Upper lobe of left lung (tissue), 6 donors: ENCODE results near the gene REP15. TPM values are rescaled to one million over a fixed set of nuclear protein-coding genes. Genes with fewer than 3 reads are reported as not detected.

ENCODE experiments used
- ATAC-seq, 2 donors: fragments of 200-7000 bp; cut with Tn5 transposase; one replicate each; pipeline ENCODE4 v1.9.1; 2022; ENCODE audit warnings: mild to moderate bottlenecking in 2 of 2, moderate library complexity in 2 of 2; ENCODE audit not compliant: low FRiP score in 2 of 2
- DNase-seq, 2 donors: peaks; one replicate each; pipeline ENCODE4 v3.0.0-alpha.2; 2019 to 2020
- H3K27ac ChIP-seq, 4 donors: fragments of 200-600 bp; sonication (generic); one replicate each; pipeline ENCODE4 v1.5.1; 2016 to 2019
- H3K27me3 ChIP-seq, 4 donors: fragments of 200-600 bp; sonication (generic); one replicate each; pipeline ENCODE4 v1.5.1; 2017 to 2019
- H3K36me3 ChIP-seq, 4 donors: fragments of 200-600 bp; sonication (generic); one replicate each; pipeline ENCODE4 v1.5.1; 2016 to 2019
- H3K4me1 ChIP-seq, 4 donors: fragments of 200-600 bp; sonication (generic); one replicate each; pipeline ENCODE4 v1.5.1; 2018 to 2019
- H3K4me3 ChIP-seq, 4 donors: fragments of 200-600 bp; sonication (generic); one replicate each; pipeline ENCODE4 v1.5.1; 2017 to 2019; ENCODE audit warnings: mild to moderate bottlenecking in 2 of 4, moderate library complexity in 1 of 4
- H3K9me3 ChIP-seq, 4 donors: fragments of 200-600 bp; sonication (generic); one replicate each; pipeline ENCODE4 v1.5.1; 2018 to 2019
- EP300 ChIP-seq, 4 donors: sonication (generic); formaldehyde crosslinking; IDR thresholded peaks; one replicate each; pipeline ENCODE4 v1.5.1; 2017; ENCODE audit warnings: antibody characterized with exemption in 4 of 4, control low read depth in 2 of 4
- POLR2A ChIP-seq, 4 donors: fragments of 450-650 bp; IDR thresholded peaks; one replicate each; pipeline ENCODE4 v1.5.1; 2016 to 2017; ENCODE audit warnings: antibody characterized with exemption in 4 of 4, mild to moderate bottlenecking in 2 of 4
- POLR2AphosphoS5 ChIP-seq, 2 donors: sonication (generic); formaldehyde crosslinking; IDR thresholded peaks; one replicate each; pipeline ENCODE4 v1.5.1; 2017; ENCODE audit warnings: antibody characterized with exemption in 2 of 2
- WGBS, 2 donors: methylation state at CpG; one replicate each; pipeline ENCODE4 v1.1.5; 2017 to 2018; 5-methylcytosine and 5-hydroxymethylcytosine counted together
- total RNA-seq, 6 donors: library from RNA; depleted of rRNA in 4 of 6; stranded (reverse); fragments of >200 nt in 4 of 6; gene quantifications; one replicate each; pipeline versions ENCODE4 v1.1.0 to v1.2.1, GENCODE V29; 2016 to 2021
- TF ChIP-seq, protein P1 (sequence below), 6 experiments: fragments of 450-650 bp in 4 of 6; fragments of 200-600 bp in 2 of 6; sonication (generic) in 2 of 6; IDR thresholded peaks; one replicate each; pipeline ENCODE4 v1.5.1; 2016 to 2019; ENCODE audit warnings: antibody characterized with exemption in 6 of 6
- donor health status: DM: no; HTN: no; CAD: no; lungs with moderate emphysema.
- donor health status: DM: no; HTN: yes; CAD: no; lungs with severe emphysema.

REP15 gene
- total RNA-seq, 6 donors from 2014 or later: 1.1 to 4.4 (median 3.2) TPM

DNA sequence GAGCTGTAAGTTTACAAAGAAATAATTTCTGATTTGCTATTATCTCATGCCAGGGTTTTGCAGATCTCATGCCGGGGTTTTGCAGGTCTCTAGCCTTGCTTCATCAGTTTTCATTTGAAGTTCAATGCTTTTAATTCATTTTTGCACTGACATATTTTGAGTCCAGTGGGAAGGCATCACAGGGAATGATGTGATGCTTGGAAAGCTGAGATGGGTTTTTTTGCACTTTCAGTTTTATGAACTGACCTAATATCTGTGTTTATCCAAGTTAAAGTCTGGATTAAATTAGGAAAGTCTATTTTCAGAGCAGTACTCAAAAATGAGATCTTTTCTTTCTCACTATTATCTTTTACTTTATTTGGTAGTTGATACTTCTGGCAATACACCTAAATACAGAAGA lies 23.6 kb upstream of the REP15 start:
- no peak overlapping the region for H3K4me3 ChIP-seq
- TF ChIP-seq, protein P1, sequence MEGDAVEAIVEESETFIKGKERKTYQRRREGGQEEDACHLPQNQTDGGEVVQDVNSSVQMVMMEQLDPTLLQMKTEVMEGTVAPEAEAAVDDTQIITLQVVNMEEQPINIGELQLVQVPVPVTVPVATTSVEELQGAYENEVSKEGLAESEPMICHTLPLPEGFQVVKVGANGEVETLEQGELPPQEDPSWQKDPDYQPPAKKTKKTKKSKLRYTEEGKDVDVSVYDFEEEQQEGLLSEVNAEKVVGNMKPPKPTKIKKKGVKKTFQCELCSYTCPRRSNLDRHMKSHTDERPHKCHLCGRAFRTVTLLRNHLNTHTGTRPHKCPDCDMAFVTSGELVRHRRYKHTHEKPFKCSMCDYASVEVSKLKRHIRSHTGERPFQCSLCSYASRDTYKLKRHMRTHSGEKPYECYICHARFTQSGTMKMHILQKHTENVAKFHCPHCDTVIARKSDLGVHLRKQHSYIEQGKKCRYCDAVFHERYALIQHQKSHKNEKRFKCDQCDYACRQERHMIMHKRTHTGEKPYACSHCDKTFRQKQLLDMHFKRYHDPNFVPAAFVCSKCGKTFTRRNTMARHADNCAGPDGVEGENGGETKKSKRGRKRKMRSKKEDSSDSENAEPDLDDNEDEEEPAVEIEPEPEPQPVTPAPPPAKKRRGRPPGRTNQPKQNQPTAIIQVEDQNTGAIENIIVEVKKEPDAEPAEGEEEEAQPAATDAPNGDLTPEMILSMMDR (IDR thresholded peaks at IDR 0.05): no peak
- TF ChIP-seq POLR2A (IDR thresholded peaks at IDR 0.05) (no peak), EP300 (IDR thresholded peaks at IDR 0.05) (no peak), POLR2AphosphoS5 (IDR thresholded peaks at IDR 0.05) (no peak)
- no peaks in the 10 kb centered on the region for H3K9me3 ChIP-seq
- no peaks in the 10 kb centered on the region for H3K27me3 ChIP-seq
- no peak for DNase-seq
- 76 to 77% methylated on average over 1 of the region's 1 CpG for WGBS, 2 donors
- H3K27ac ChIP-seq: no peak overlapping the region
- H3K36me3 ChIP-seq: peaks cover 2 to 88% (median 16%) of the 10 kb centered on the region in 4 donors
- ATAC-seq: peak in 1 of 2 donors; percentile 66
- H3K4me1 ChIP-seq: peaks cover 0 to 3% (median 0%) of the 10 kb centered on the region in 4 donors

DNA sequence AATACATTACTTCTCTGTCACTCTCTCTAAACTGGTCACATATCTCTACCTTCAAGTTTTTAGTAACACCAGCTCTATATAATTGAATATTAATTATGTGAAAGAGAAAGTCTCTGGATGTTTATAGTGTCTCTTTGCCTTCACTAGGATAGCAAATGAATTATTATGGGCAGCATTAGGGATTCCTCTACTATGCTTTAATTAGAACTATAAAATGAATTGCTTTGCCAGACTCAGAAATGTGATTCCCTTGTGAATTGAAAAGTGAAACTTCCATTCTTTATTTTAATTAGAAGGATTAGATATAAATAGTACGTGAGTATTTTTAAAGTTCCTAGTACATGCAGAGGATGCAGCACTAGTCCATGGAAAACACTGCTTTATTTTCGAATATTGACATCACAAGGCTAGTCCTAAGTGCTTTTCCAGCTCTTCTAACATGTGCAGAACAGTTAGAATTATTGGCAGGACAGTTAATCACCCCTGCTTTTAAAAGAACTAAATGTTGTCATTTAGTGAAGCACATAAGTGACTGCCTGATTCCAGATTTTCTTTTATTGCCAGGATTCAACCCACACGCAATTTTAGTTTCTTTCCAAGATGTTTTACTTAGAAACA lies 23.0 kb upstream of the REP15 start:
- peaks cover 0 to 88% (median 11%) of the 10 kb centered on the region in 4 donors for H3K36me3 ChIP-seq

DNA sequence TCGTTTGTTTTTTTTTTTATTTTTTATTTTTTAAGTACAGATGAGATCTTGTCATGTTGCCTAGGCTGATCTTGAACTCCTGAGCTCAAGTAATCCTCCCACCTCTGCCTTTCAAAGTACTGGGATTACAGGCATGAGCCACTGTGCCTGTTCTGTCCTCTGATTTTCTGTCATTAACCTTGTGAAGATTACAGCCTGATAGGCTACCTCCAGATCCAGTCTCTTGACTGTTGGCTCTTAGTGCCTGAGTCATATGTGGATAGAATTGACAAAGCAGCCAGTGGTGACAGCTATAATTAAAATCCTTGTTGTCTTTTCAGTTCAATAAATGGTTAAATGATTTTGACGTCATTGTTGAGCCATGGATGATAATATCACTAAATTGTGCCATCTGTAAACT lies 21.3 kb upstream of the REP15 start:
- WGBS, 2 donors: 68 to 82% methylated on average over 2 of the region's 2 CpGs
- Histone ChIP-seq H3K27ac (no peak overlapping the region), H3K27me3 (no peaks in the 10 kb centered on the region), H3K36me3 (peaks cover 0 to 87% (median 13%) of the 10 kb centered on the region in 4 donors), H3K4me3 (no peak overlapping the region), H3K9me3 (no peaks in the 10 kb centered on the region), H3K4me1 (peaks cover 0 to 3% (median 0%) of the 10 kb centered on the region in 4 donors)
- TF ChIP-seq, protein P1 (IDR thresholded peaks at IDR 0.05): no peak
- TF ChIP-seq POLR2AphosphoS5 (IDR thresholded peaks at IDR 0.05) (no peak), EP300 (IDR thresholded peaks at IDR 0.05) (no peak), POLR2A (IDR thresholded peaks at IDR 0.05) (no peak)
- ATAC-seq: no peak
- no peak for DNase-seq

More for the DNA sequence above, 23.0 kb upstream of the REP15 start:
- no peaks in the 10 kb centered on the region for H3K27me3 ChIP-seq
- WGBS, 2 donors: 59 to 63% methylated on average over 3 of the region's 3 CpGs
- DNase-seq (no peak), ATAC-seq (no peak)
- TF ChIP-seq EP300 (IDR thresholded peaks at IDR 0.05): no peak
- no peak for TF ChIP-seq POLR2A (IDR thresholded peaks at IDR 0.05)
- TF ChIP-seq POLR2AphosphoS5 (IDR thresholded peaks at IDR 0.05): no peak
- TF ChIP-seq, protein P1 (IDR thresholded peaks at IDR 0.05): no peak
- no peak overlapping the region for H3K4me3 ChIP-seq
- H3K27ac ChIP-seq: no peak overlapping the region
- peaks cover 0 to 3% (median 0%) of the 10 kb centered on the region in 4 donors for H3K4me1 ChIP-seq
- H3K9me3 ChIP-seq: no peaks in the 10 kb centered on the region

DNA sequence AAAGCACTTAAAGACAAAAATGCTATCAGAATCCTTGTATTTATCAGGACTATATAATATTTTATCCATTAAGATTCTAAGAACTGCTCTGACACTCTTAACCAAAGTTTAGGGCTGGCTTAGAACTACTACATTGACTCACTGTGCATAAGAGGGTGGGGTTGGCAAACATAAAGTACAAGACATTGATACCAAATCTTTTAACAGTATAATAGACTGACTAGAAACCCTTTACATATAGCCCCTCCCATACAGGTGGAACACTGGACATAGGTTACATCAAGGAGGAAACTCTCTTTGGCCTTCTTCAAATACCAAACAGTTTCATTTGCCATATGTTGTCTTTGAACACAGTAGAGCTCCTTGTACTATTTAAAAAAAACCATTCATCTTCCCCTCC lies 15.6 kb upstream of the REP15 start:
- TF ChIP-seq, protein P1 (IDR thresholded peaks at IDR 0.05): no peak
- TF ChIP-seq POLR2A (IDR thresholded peaks at IDR 0.05): no peak
- TF ChIP-seq POLR2AphosphoS5 (IDR thresholded peaks at IDR 0.05): no peak
- TF ChIP-seq EP300 (IDR thresholded peaks at IDR 0.05): no peak
- H3K27ac ChIP-seq: no peak overlapping the region
- H3K9me3 ChIP-seq: no peaks in the 10 kb centered on the region
- H3K36me3 ChIP-seq: peaks cover 8 to 97% (median 36%) of the 10 kb centered on the region in 4 donors
- no peaks in the 10 kb centered on the region for H3K4me1 ChIP-seq
- no peak for ATAC-seq
- no peak for DNase-seq
- no peaks in the 10 kb centered on the region for H3K27me3 ChIP-seq
- H3K4me3 ChIP-seq: no peak overlapping the region

DNA sequence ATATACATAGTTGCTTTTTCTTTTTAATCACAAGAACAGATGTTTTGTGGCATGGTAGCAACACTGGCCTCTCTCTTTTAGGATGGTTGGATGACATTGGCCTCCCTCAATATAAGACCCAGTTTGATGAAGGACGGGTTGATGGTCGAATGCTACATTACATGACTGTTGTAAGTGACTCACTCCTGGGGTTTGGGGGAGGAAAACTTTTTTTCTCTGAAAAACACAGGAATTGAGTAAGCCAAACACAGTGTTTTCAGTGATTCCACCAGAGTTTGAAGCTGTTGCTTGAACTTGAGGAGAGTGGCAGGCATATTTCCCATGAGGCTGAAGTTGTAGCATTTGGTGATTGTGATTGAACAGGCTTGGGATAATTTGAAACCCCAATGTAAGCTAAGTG lies 13.7 kb upstream of the REP15 start:
- Histone ChIP-seq H3K9me3 (no peaks in the 10 kb centered on the region), H3K27me3 (no peaks in the 10 kb centered on the region), H3K27ac (no peak overlapping the region), H3K4me3 (no peak overlapping the region), H3K36me3 (peaks cover 8 to 97% (median 34%) of the 10 kb centered on the region in 4 donors), H3K4me1 (no peaks in the 10 kb centered on the region)
- no peak for TF ChIP-seq POLR2AphosphoS5 (IDR thresholded peaks at IDR 0.05)
- TF ChIP-seq, protein P1 (IDR thresholded peaks at IDR 0.05): no peak
- no peak for TF ChIP-seq EP300 (IDR thresholded peaks at IDR 0.05)
- no peak for TF ChIP-seq POLR2A (IDR thresholded peaks at IDR 0.05)
- ATAC-seq (no peak), DNase-seq (no peak)
- 90 to 100% methylated on average over 2 of the region's 2 CpGs for WGBS, 2 donors
